NCI-H1417 treated with DMSO at 0.1 percent for 48 hours (cell line): ENCODE results near the gene BCHE.
"Not testable (repeated sequence)": the region's sequence is repeated elsewhere in the genome, so short reads cannot be mapped to it uniquely, and the experiment has no call there.

Experiments
- DNase-seq: peaks from one replicate; lab custom pipeline; 2025; lab: John Stamatoyannopoulos, UW

BCHE gene

GRCh38 chr3:165816209-165816608, 21.0 kb downstream of the BCHE start:
- DNase-seq, result no peak

- DNase-seq, result no peak
Measured at GRCh38 chr3:165815682-165816081, 21.5 kb downstream of the BCHE start.

GRCh38 chr3:165814380-165814779, 22.8 kb downstream of the BCHE start:
- no peak for DNase-seq

- not testable (repeated sequence) for DNase-seq
Measured at GRCh38 chr3:165807937-165808336, 29.3 kb downstream of the BCHE start.

- no peak for DNase-seq
Measured at GRCh38 chr3:165805946-165806561, 31.2 kb downstream of the BCHE start.

GRCh38 chr3:165803471-165803870, 33.8 kb downstream of the BCHE start:
- no peak for DNase-seq

- DNase-seq, result no peak
Measured at GRCh38 chr3:165800970-165801369, 36.3 kb downstream of the BCHE start.

GRCh38 chr3:165799026-165799425, 38.2 kb downstream of the BCHE start:
- DNase-seq, result no peak

- DNase-seq, result no peak
Measured at GRCh38 chr3:165797551-165797950, 39.7 kb downstream of the BCHE start.

- DNase-seq, result no peak
Measured at GRCh38 chr3:165796701-165797100, 40.5 kb downstream of the BCHE start.

- no peak for DNase-seq
Measured at GRCh38 chr3:165788531-165788930, 48.7 kb downstream of the BCHE start.

- DNase-seq, result no peak
Measured at GRCh38 chr3:165786013-165786412, 51.2 kb downstream of the BCHE start.

GRCh38 chr3:165784337-165784736, 52.9 kb downstream of the BCHE start:
- no peak for DNase-seq

- no peak for DNase-seq
Measured at GRCh38 chr3:165783383-165783782, 53.8 kb downstream of the BCHE start.

- no peak for DNase-seq
Measured at GRCh38 chr3:165778891-165779290, 58.3 kb downstream of the BCHE start.

- DNase-seq, result no peak
Measured at GRCh38 chr3:165778456-165778855, 58.8 kb downstream of the BCHE start.

GRCh38 chr3:165775824-165776223, 61.4 kb downstream of the BCHE start:
- DNase-seq, result no peak

GRCh38 chr3:165770781-165771180, 66.4 kb downstream of the BCHE start:
- DNase-seq, result no peak

- no peak for DNase-seq
Measured at GRCh38 chr3:165768680-165769079, 68.5 kb downstream of the BCHE start.

- DNase-seq, result no peak
Measured at GRCh38 chr3:165759041-165759440, 78.2 kb downstream of the BCHE start.

- no peak for DNase-seq
Measured at GRCh38 chr3:165755571-165755970, 81.7 kb downstream of the BCHE start.

- DNase-seq, result no peak
Measured at GRCh38 chr3:165754219-165755007, 82.8 kb downstream of the BCHE start.

- DNase-seq, result no peak
Measured at GRCh38 chr3:165753560-165753959, 83.7 kb downstream of the BCHE start.

GRCh38 chr3:165751637-165752036, 85.6 kb downstream of the BCHE start:
- DNase-seq, result no peak
